ENCODE measurements around the gene TCIRG1.
"Not testable (repeated sequence)": the region's sequence is repeated elsewhere in the genome, so short reads cannot be mapped to it uniquely, and the experiment has no call there.

The TCIRG1 gene

GRCh38 chr11:68038718-68039525, at the start of gene TCIRG1:
Gene TCIRG1, plus strand, starts transcription at chr11:68039025. Its CDS starts 2,247 bp downstream, at chr11:68041272.
- DNase-seq: peak; percentile 34

- DNase-seq: not testable (repeated sequence)
Measured at GRCh38 chr11:67990546-67991346, 48.1 kb upstream of the TCIRG1 start.

- DNase-seq: not testable (repeated sequence)
Measured at GRCh38 chr11:67991347-67992121, 47.3 kb upstream of the TCIRG1 start.

- DNase-seq: peak; percentile 14
Measured at GRCh38 chr11:67993821-67994220, 45.0 kb upstream of the TCIRG1 start.

GRCh38 chr11:67994387-67994786, 44.4 kb upstream of the TCIRG1 start:
- DNase-seq: not testable (repeated sequence)

GRCh38 chr11:67995129-67995528, 43.7 kb upstream of the TCIRG1 start:
- not testable (repeated sequence) for DNase-seq

GRCh38 chr11:67995579-67995978, 43.2 kb upstream of the TCIRG1 start:
- DNase-seq: not testable (repeated sequence)

- no peak for DNase-seq
Measured at GRCh38 chr11:67996051-67996450, 42.8 kb upstream of the TCIRG1 start.

GRCh38 chr11:67996622-67997474, 42.0 kb upstream of the TCIRG1 start:
- no peak for DNase-seq

- DNase-seq: no peak
Measured at GRCh38 chr11:67997475-67997921, 41.3 kb upstream of the TCIRG1 start.

GRCh38 chr11:67998150-67999045, 40.4 kb upstream of the TCIRG1 start:
- DNase-seq: no peak

- no peak for DNase-seq
Measured at GRCh38 chr11:67999201-67999629, 39.6 kb upstream of the TCIRG1 start.

- DNase-seq: no peak
Measured at GRCh38 chr11:67999704-68000103, 39.1 kb upstream of the TCIRG1 start.

- no peak for DNase-seq
Measured at GRCh38 chr11:68002575-68002937, 36.3 kb upstream of the TCIRG1 start.

GRCh38 chr11:68002938-68003845, 35.6 kb upstream of the TCIRG1 start:
- peak; percentile 12 for DNase-seq

- DNase-seq: no peak
Measured at GRCh38 chr11:68003846-68004550, 34.8 kb upstream of the TCIRG1 start, which contains the start of gene UNC93B1. Gene UNC93B1, minus strand, starts transcription at chr11:68004097. Its CDS starts 54 bp downstream, at chr11:68004043.

GRCh38 chr11:68004551-68005335, 34.1 kb upstream of the TCIRG1 start:
- DNase-seq: no peak

GRCh38 chr11:68006606-68007166, 32.1 kb upstream of the TCIRG1 start:
- DNase-seq: no peak

Data from NCI-H2029 treated with DMSO at 0.1 percent for 48 hours (cell line).